ENCODE results near the gene DNER.

DNA sequence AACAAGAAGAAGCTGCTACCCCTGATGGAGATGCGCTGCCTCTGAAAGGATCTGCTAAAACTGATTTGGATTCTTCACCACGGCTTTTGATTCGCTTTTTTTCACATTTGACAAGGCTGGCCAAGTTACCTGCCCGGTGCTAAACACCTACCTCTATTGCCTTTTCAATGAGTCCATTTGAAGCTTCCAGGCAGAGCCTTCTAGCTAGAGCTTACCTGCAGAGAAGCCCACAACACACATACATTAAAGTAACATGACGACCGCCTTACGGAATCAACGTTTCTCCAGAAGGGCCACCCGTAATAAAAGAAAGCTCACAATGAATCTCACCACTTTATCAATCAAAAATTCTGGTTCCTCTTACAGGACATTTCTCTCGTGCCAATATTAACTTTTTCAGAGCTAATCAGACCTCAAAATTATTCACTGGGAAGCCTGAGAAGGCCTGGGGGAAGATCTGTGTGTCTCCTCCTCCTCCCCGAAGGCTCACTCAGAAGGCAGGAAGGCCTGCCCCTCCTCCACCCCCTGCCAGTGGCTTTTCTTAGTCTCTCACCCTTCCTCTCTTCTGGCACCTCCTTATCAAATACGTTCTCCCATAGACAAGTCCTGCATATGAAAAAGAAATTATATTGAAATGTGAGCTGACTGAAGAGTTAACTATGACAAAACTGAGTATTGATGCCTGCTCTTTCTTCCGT lies 171.0 kb downstream of the DNER start:
- no peak for TF ChIP-seq YY1 (IDR thresholded peaks at IDR 0.05; ENCODE audit: insufficient read depth, insufficient read length)
- no peak for TF ChIP-seq ZNF274 (IDR thresholded peaks at IDR 0.05; ENCODE audit: low read depth, low read length)
